K562 (cell line): ENCODE data around the gene PPP1R15B. TPM values are rescaled to one million over a fixed set of nuclear protein-coding genes. Genes with fewer than 3 reads are reported as not detected.
A peak's percentile ranks its signal among the peaks of the same experiment; 100 is the strongest.

Source experiments
- ATF7 ChIP-seq: fragments of 450-650 bp; IDR thresholded peaks from 2 replicates; pipeline ENCODE4 v1.7.1; 2014; ENCODE audit warnings: mild to moderate bottlenecking, moderate library complexity
- E2F6 ChIP-seq, 2 experiments: IDR thresholded peaks; 2 replicates each; pipeline ENCODE4 v1.6.1; 2011; ENCODE audit warnings: borderline replicate concordance in 1 of 2, control low read depth in 1 of 2, low read depth in 1 of 2, low read length in 1 of 2, mild to moderate bottlenecking in 1 of 2, mixed read lengths in 1 of 2, moderate library complexity in 1 of 2; ENCODE audit not compliant: insufficient read depth in 1 of 2, insufficient read length in 1 of 2, poor library complexity in 1 of 2, severe bottlenecking in 1 of 2; ENCODE audit errors: extremely low read depth in 1 of 2
- EP400 ChIP-seq: fragments of 450-650 bp; IDR thresholded peaks from 2 replicates; pipeline ENCODE4 v1.6.1; 2017; ENCODE audit warnings: antibody characterized with exemption, mild to moderate bottlenecking, moderate library complexity
- ETV6 ChIP-seq, 3 experiments: fragments of 150-350 bp in 1 of 3; sonication (generic) in 1 of 3; formaldehyde crosslinking in 1 of 3; IDR thresholded peaks; 2 replicates each; pipeline versions ENCODE4 v1.6.1 to v1.8.0; 2014 to 2022; ENCODE audit warnings: borderline replicate concordance in 2 of 3, low read depth in 2 of 3, antibody characterized with exemption in 1 of 3, low read length in 1 of 3, mild to moderate bottlenecking in 1 of 3, missing genetic modification reagents in 1 of 3
- EZH2 ChIP-seq: IDR thresholded peaks from 2 replicates; pipeline ENCODE4 v1.6.1; 2012; ENCODE audit warnings: low read depth, mild to moderate bottlenecking, inconsistent platforms, low read length, borderline replicate concordance
- FOXA3 ChIP-seq, 2 experiments: fragments of 450-650 bp in 1 of 2; sonication (generic) in 1 of 2; formaldehyde crosslinking; IDR thresholded peaks in 1 of 2; conservative IDR thresholded peaks in 1 of 2; 2 replicates each; pipeline versions ENCODE4 v1.4.0 to v1.8.0; 2020 to 2022; ENCODE audit warnings: mild to moderate bottlenecking in 2 of 2, missing genetic modification reagents in 1 of 2
- KAT7 ChIP-seq: sonication (generic); formaldehyde crosslinking; IDR thresholded peaks from 2 replicates; pipeline ENCODE4 v1.8.0; 2022; ENCODE audit warnings: missing genetic modification reagents, mild to moderate bottlenecking, borderline replicate concordance
- LEF1 ChIP-seq: fragments of 450-650 bp; IDR thresholded peaks from 2 replicates; pipeline ENCODE4 v1.6.1; 2016; ENCODE audit warnings: mild to moderate bottlenecking
- NCOR1 ChIP-seq: fragments of 450-650 bp; IDR thresholded peaks from 2 replicates; pipeline ENCODE4 v1.6.1; 2016; ENCODE audit warnings: mild to moderate bottlenecking, moderate library complexity
- NR2C1 ChIP-seq, 2 experiments: fragments of 450-650 bp; IDR thresholded peaks; 2 replicates each; pipeline ENCODE4 v1.6.1; 2017; ENCODE audit warnings: mild to moderate bottlenecking in 2 of 2, antibody characterized with exemption in 1 of 2, inconsistent platforms in 1 of 2, missing compliant biosample characterization in 1 of 2, missing genetic modification characterization in 1 of 2
- PHB2 ChIP-seq: fragments of 450-650 bp; IDR thresholded peaks from 2 replicates; pipeline ENCODE4 v1.6.1; 2017; ENCODE audit warnings: low read depth
- POLR3G ChIP-seq: IDR thresholded peaks from 2 replicates; pipeline ENCODE4 v1.6.1; 2011; ENCODE audit not compliant: insufficient read length, insufficient replicate concordance; ENCODE audit errors: extremely low read depth
- PTRF ChIP-seq: fragments of 450-650 bp; IDR thresholded peaks from 2 replicates; pipeline ENCODE4 v1.6.1; 2016; ENCODE audit warnings: mild to moderate bottlenecking, missing genetic modification characterization, missing compliant biosample characterization
- SIRT6 ChIP-seq: IDR thresholded peaks from one replicate; pipeline ENCODE4 v1.6.1; 2012; ENCODE audit warnings: low read depth, mild to moderate bottlenecking, control low read depth, inconsistent platforms, low read length, moderate library complexity
- TAF15 ChIP-seq: fragments of 200-400 bp; formaldehyde crosslinking; IDR thresholded peaks from 2 replicates; pipeline ENCODE4 v1.6.1; 2017; ENCODE audit warnings: mild to moderate bottlenecking, low read depth, low read length, moderate library complexity
- TAF9B ChIP-seq: fragments of 450-650 bp; IDR thresholded peaks from 2 replicates; pipeline ENCODE4 v1.6.1; 2018; ENCODE audit warnings: mild to moderate bottlenecking; ENCODE audit not compliant: partially characterized antibody
- YBX1 ChIP-seq: fragments of 450-650 bp; IDR thresholded peaks from 2 replicates; pipeline ENCODE4 v1.7.1; 2016; ENCODE audit warnings: mild to moderate bottlenecking
- ZNF124 ChIP-seq: sonication (generic); formaldehyde crosslinking; IDR thresholded peaks from 2 replicates; pipeline ENCODE4 v1.8.1; 2022; ENCODE audit warnings: missing genetic modification reagents
- polyA plus RNA-seq, 8 experiments: library from polyadenylated mRNA; depleted of rRNA in 4 of 8; stranded (reverse) in 5 of 8; unstranded in 3 of 8; fragments of >200 nt; fragmentation: Nextera tagmentation in 2 of 8; fragmentation: Illumina TruSeq in 1 of 8; extraction: Ambion mirVana in 2 of 8; extraction: Trizol in 1 of 8; gene quantifications; 2 replicates each; pipeline versions ENCODE4 v1.2.1 to v1.2.3, GENCODE V29; 2011 to 2014; ENCODE audit warnings: inconsistent platforms in 1 of 8, missing spikeins in 1 of 8
- total RNA-seq, 7 experiments: library from RNA; depleted of rRNA in 6 of 7; stranded (reverse); fragments of >200 nt in 6 of 7; fragmentation: Illumina TruSeq in 2 of 7; extraction: Trizol in 2 of 7; gene quantifications; 2 replicates each; pipeline versions ENCODE4 v1.2.1 to v1.2.3, GENCODE V29; 2011 to 2021; ENCODE audit warnings: low replicate concordance in 1 of 7
- TF ChIP-seq, protein P1 (sequence below): sonication (generic); formaldehyde crosslinking; IDR thresholded peaks from 2 replicates; pipeline ENCODE4 v1.9.0; 2022; ENCODE audit warnings: mild to moderate bottlenecking, missing genetic modification reagents
- TF ChIP-seq, protein P2 (sequence below): IDR thresholded peaks from 3 replicates; pipeline ENCODE4 v1.6.1; 2011; ENCODE audit warnings: borderline replicate concordance, mild to moderate bottlenecking; ENCODE audit not compliant: insufficient read length, insufficient read depth
- TF ChIP-seq, protein P3 (sequence below): fragments of 200-800 bp; sonication (Bioruptor generic); IDR thresholded peaks from 2 replicates; pipeline ENCODE4 v1.6.1; 2017; ENCODE audit warnings: missing genetic modification characterization, missing compliant biosample characterization
- TF ChIP-seq, protein P4 (sequence below): fragments of 250-450 bp; sonication (Bioruptor Pico); IDR thresholded peaks from 2 replicates; pipeline ENCODE4 v1.6.1; 2021; ENCODE audit warnings: mild to moderate bottlenecking

The PPP1R15B gene
- total and polyA plus RNA-seq, 9 of the 15 experiments (the other 6 are each of a cell fraction or from before 2014, with no cell fraction given): 17.0 to 48.1 (median 30.8) TPM

GRCh38 chr1:204363335-204364114 lies 48.1 kb downstream of the PPP1R15B start (continued):
- TF ChIP-seq E2F6 (IDR thresholded peaks at IDR 0.05; ENCODE audit: borderline replicate concordance in 1 of 2, extremely low read depth in 1 of 2, insufficient read depth in 1 of 2, insufficient read length in 1 of 2, low read depth in 1 of 2, low read length in 1 of 2, poor library complexity in 1 of 2, severe bottlenecking in 1 of 2) (peak; percentile 54 to 71), PTRF (tag) (no peak), ZNF124 (CRISPR knock-in tag) (no peak), LEF1 (no peak), TAF15 (no peak), NCOR1 (no peak), FOXA3 (CRISPR knock-in tag; conservative IDR thresholded peaks at IDR 0.05 in 1 of 2, IDR thresholded peaks at IDR 0.05 in 1 of 2) (peak in 1 of 2 experiments; percentile 51; a peak in 1 of 4 replicates), PHB2 (0 out of 2 replicates have a peak, but pooled peaks have one; percentile 15), KAT7 (CRISPR knock-in tag) (peak; percentile 88; the same call in 1 of the 2 replicates), YBX1 (no peak), POLR3G (no peak), NR2C1 (IDR thresholded peaks at IDR 0.05) (peak; percentile 41; the same call in 1 of the 2 replicates), NR2C1 (tag; IDR thresholded peaks at IDR 0.05) (0 out of 2 replicates have a peak, but pooled peaks have one; percentile 14), ETV6 (IDR thresholded peaks at IDR 0.05; ENCODE audit: borderline replicate concordance in 1 of 2, low read depth in 2 of 2, low read length in 1 of 2) (peak in 1 of 2 experiments; percentile 81; a peak in 2 of 4 replicates), ETV6 (CRISPR knock-in tag; IDR thresholded peaks at IDR 0.05; ENCODE audit: borderline replicate concordance) (no peak), TAF9B (no peak), SIRT6 (no peak), ATF7 (peak; percentile 82), EP400 (peak; percentile 37; the same call in 1 of the 2 replicates), EZH2 (0 out of 2 replicates have a peak, but pooled peaks have one; percentile 47)
- TF ChIP-seq, protein P1, sequence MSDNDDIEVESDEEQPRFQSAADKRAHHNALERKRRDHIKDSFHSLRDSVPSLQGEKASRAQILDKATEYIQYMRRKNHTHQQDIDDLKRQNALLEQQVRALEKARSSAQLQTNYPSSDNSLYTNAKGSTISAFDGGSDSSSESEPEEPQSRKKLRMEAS (CRISPR knock-in tag): no peak; the same call in 1 of the 2 replicates
- TF ChIP-seq, protein P2, sequence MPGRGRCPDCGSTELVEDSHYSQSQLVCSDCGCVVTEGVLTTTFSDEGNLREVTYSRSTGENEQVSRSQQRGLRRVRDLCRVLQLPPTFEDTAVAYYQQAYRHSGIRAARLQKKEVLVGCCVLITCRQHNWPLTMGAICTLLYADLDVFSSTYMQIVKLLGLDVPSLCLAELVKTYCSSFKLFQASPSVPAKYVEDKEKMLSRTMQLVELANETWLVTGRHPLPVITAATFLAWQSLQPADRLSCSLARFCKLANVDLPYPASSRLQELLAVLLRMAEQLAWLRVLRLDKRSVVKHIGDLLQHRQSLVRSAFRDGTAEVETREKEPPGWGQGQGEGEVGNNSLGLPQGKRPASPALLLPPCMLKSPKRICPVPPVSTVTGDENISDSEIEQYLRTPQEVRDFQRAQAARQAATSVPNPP: no peak
- TF ChIP-seq, protein P3, sequence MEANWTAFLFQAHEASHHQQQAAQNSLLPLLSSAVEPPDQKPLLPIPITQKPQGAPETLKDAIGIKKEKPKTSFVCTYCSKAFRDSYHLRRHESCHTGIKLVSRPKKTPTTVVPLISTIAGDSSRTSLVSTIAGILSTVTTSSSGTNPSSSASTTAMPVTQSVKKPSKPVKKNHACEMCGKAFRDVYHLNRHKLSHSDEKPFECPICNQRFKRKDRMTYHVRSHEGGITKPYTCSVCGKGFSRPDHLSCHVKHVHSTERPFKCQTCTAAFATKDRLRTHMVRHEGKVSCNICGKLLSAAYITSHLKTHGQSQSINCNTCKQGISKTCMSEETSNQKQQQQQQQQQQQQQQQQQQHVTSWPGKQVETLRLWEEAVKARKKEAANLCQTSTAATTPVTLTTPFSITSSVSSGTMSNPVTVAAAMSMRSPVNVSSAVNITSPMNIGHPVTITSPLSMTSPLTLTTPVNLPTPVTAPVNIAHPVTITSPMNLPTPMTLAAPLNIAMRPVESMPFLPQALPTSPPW (CRISPR knock-in tag): peak; percentile 96
- TF ChIP-seq, protein P4, sequence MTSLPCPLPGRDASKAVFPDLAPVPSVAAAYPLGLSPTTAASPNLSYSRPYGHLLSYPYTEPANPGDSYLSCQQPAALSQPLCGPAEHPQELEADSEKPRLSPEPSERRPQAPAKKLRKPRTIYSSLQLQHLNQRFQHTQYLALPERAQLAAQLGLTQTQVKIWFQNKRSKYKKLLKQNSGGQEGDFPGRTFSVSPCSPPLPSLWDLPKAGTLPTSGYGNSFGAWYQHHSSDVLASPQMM: no peak
